DLD1 (cell line): ENCODE data around the gene GSC.
"Not testable (repeated sequence)": the region's sequence is repeated elsewhere in the genome, so short reads cannot be mapped to it uniquely, and the experiment has no call there.

Experiments used
- in situ Hi-C: cut with HindIII; loops from 2 replicates; pipeline ENCODE4 v1.10.0; 2017; ENCODE audit warnings: low sequenced_read_pairs

Gene GSC

GRCh38 chr14:94747739-94748138, 22.2 kb downstream of the GSC start:
- in situ Hi-C loops, result no loop called here

- in situ Hi-C loops, result not testable (repeated sequence)
Observed at GRCh38 chr14:94747153-94747552, 22.8 kb downstream of the GSC start.

GRCh38 chr14:94746131-94746530, 23.8 kb downstream of the GSC start:
- in situ Hi-C loops, result no loop called here

- in situ Hi-C loops, result no loop called here
Observed at GRCh38 chr14:94738751-94739150, 31.2 kb downstream of the GSC start.

GRCh38 chr14:94738097-94738496, 31.8 kb downstream of the GSC start:
- in situ Hi-C loops, result no loop called here

- in situ Hi-C loops, result no loop called here
Observed at GRCh38 chr14:94728950-94729349, 41.0 kb downstream of the GSC start.

- in situ Hi-C loops, result not testable (repeated sequence)
Observed at GRCh38 chr14:94728440-94728839, 41.5 kb downstream of the GSC start.

GRCh38 chr14:94726649-94727048, 43.3 kb downstream of the GSC start:
- in situ Hi-C loops, result not testable (repeated sequence)

GRCh38 chr14:94724993-94725392, 44.9 kb downstream of the GSC start:
- in situ Hi-C loops, result no loop called here

- in situ Hi-C loops, result no loop called here
Observed at GRCh38 chr14:94722397-94722796, 47.5 kb downstream of the GSC start.
